GM12892 (cell line): ENCODE results near the gene ABCC4.

ENCODE experiments used
- POLR2A ChIP-seq: IDR thresholded peaks from 2 replicates; pipeline ENCODE4 v1.6.1; 2011; ENCODE audit warnings: low read depth, low read length, control low read depth
- POLR2AphosphoS5 ChIP-seq: IDR thresholded peaks from 2 replicates; pipeline ENCODE4 v1.6.1; 2011; ENCODE audit warnings: low read depth, low read length, control low read depth

- TF ChIP-seq POLR2A (no peak), POLR2AphosphoS5 (no peak)
These were observed 179.7 kb downstream of the ABCC4 start for GRCh38 chr13:95121516-95121915.
